Osteoblast (primary cell): ENCODE results near the gene ANGEL1. TPM values are rescaled to one million over a fixed set of nuclear protein-coding genes. Genes with fewer than 3 reads are reported as not detected.

Experiments used
- DNase-seq: peaks from one replicate; pipeline ENCODE4 v3.0.0; 2011; ENCODE audit warnings: low spot score, mixed read lengths; ENCODE audit not compliant: insufficient read length; ENCODE audit errors: missing footprints
- H2AFZ ChIP-seq: 2 replicates; pipeline ENCODE4 v1.6.0; 2011; ENCODE audit warnings: mild to moderate bottlenecking, low read length
- H3K27ac ChIP-seq: 2 replicates; pipeline ENCODE4 v1.5.1; 2011; ENCODE audit warnings: mild to moderate bottlenecking, low read depth, low read length, moderate library complexity
- H3K27me3 ChIP-seq: 2 replicates; pipeline ENCODE4 v1.6.0; 2012; ENCODE audit warnings: mild to moderate bottlenecking, control low read depth, inconsistent platforms, low read length, moderate library complexity; ENCODE audit not compliant: insufficient read depth
- H3K36me3 ChIP-seq: 2 replicates; pipeline ENCODE4 v1.5.1; 2011; ENCODE audit warnings: mild to moderate bottlenecking, low read length, control low read depth, moderate library complexity; ENCODE audit not compliant: insufficient read depth
- H3K4me1 ChIP-seq: 2 replicates; pipeline ENCODE4 v1.5.1; 2011; ENCODE audit warnings: mild to moderate bottlenecking, low read length, control low read depth, moderate library complexity; ENCODE audit not compliant: insufficient read depth
- H3K4me2 ChIP-seq: 2 replicates; pipeline ENCODE4 v1.6.0; 2011; ENCODE audit warnings: mild to moderate bottlenecking, low read length; ENCODE audit not compliant: insufficient read depth
- H3K4me3 ChIP-seq: fragments of 200-600 bp; sonication (generic); 3 replicates; pipeline ENCODE4 v1.5.1; 2012; ENCODE audit warnings: mild to moderate bottlenecking, low read length, inconsistent platforms; ENCODE audit not compliant: insufficient read depth
- H3K79me2 ChIP-seq: 2 replicates; pipeline ENCODE4 v1.6.0; 2012; ENCODE audit warnings: mild to moderate bottlenecking, low read length, control low read depth, inconsistent platforms; ENCODE audit not compliant: insufficient read depth
- H3K9me3 ChIP-seq: 2 replicates; pipeline ENCODE4 v1.5.1; 2011; ENCODE audit warnings: low read depth, low read length, control low read depth
- H4K20me1 ChIP-seq: 2 replicates; pipeline ENCODE4 v1.6.0; 2012; ENCODE audit warnings: mild to moderate bottlenecking, low read length, control low read depth; ENCODE audit not compliant: insufficient read depth
- total RNA-seq: library from RNA; depleted of rRNA; stranded (reverse); fragments of >200 nt; gene quantifications from 2 replicates; pipeline ENCODE4 v1.2.3, GENCODE V29; 2012
- TF ChIP-seq, protein P1 (sequence below): IDR thresholded peaks from 2 replicates; pipeline ENCODE4 v1.5.1; 2011; ENCODE audit warnings: mild to moderate bottlenecking, low read depth, low read length, moderate library complexity; ENCODE audit errors: extremely low read depth

ANGEL1 gene
- total RNA-seq, 1 donor, result 8.3 TPM

DNA sequence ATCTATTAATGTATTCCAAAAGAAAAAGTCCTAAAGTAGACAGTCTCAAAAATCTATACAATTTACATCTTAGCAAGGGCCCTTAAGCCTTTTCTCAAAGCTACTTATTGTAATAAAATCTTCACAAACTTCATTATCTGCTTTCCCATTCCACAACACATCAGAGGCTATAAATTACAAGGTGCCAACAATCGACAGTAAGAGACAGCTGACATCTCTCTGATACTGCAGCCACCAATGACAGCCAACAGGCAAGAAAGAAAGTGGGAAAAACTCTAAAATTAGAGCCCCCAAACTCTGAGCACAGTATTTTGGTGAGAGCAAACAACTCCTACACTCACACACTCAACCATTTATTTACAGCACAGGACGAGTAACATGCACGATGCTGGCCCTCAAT, 2.2 kb downstream of the ANGEL1 start:
- Histone ChIP-seq H3K27ac (no peak overlapping the region), H3K27me3 (no peaks in the 10 kb centered on the region), H3K79me2 (peaks cover 5% of the 10 kb centered on the region), H3K9me3 (no peaks in the 10 kb centered on the region), H2AFZ (no peak overlapping the region), H3K4me2 (peak overlapping the region; percentile 99), H3K36me3 (peaks cover 15% of the 10 kb centered on the region), H3K4me1 (peaks cover 12% of the 10 kb centered on the region), H3K4me3 (peak overlapping the region; percentile 86), H4K20me1 (peaks cover 3% of the 10 kb centered on the region)
- no peak for DNase-seq
- TF ChIP-seq, protein P1, sequence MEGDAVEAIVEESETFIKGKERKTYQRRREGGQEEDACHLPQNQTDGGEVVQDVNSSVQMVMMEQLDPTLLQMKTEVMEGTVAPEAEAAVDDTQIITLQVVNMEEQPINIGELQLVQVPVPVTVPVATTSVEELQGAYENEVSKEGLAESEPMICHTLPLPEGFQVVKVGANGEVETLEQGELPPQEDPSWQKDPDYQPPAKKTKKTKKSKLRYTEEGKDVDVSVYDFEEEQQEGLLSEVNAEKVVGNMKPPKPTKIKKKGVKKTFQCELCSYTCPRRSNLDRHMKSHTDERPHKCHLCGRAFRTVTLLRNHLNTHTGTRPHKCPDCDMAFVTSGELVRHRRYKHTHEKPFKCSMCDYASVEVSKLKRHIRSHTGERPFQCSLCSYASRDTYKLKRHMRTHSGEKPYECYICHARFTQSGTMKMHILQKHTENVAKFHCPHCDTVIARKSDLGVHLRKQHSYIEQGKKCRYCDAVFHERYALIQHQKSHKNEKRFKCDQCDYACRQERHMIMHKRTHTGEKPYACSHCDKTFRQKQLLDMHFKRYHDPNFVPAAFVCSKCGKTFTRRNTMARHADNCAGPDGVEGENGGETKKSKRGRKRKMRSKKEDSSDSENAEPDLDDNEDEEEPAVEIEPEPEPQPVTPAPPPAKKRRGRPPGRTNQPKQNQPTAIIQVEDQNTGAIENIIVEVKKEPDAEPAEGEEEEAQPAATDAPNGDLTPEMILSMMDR, result no peak

DNA sequence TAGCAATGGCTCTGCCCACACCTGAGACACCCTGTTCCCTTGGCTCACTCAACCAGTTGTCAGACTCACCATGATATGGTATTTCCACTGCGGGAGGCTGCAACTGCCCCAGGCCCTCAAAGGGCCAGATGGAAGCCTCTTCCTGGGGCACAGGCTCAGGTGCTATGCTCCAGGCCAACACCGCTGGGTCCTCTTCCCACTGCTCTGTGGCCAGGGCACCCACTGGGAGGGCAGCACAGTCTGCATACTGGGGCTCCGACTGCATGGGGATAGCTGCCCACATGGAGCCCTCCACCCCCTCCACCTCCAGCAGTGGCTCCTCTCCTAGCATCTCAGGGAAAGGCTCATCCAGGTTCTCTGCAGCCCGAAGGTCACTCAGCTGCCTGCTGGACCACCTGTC, 3.7 kb downstream of the ANGEL1 start:
- no peak overlapping the region for H3K4me3 ChIP-seq
- H3K36me3 ChIP-seq, result peaks cover 20% of the 10 kb centered on the region
- H3K9me3 ChIP-seq, result no peaks in the 10 kb centered on the region

DNA sequence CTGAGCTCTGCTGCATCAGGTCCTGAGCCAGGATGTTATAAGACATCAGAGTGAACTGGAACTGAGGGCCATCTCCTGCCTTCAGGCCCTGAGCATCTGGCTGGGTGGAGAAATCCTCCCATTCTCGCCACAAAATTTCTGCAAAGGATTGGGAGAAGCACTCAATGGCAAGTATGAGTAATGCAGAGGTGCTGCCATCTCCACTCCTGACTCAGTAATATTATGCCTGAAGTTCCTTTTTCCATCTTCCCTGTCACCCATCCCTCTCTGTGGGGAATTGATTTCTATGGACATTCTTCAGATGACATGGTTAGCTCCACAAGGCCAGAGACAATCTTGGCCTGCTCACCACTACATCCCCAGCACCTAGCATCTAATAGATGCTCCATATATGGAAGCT, 4.7 kb downstream of the ANGEL1 start:
- TF ChIP-seq, protein P1, result no peak

More for the DNA sequence above, 3.7 kb downstream of the ANGEL1 start:
- Histone ChIP-seq H3K79me2 (peaks cover 5% of the 10 kb centered on the region), H3K4me2 (no peak overlapping the region), H3K27me3 (no peaks in the 10 kb centered on the region), H4K20me1 (peaks cover 3% of the 10 kb centered on the region), H3K4me1 (peaks cover 12% of the 10 kb centered on the region), H2AFZ (no peak overlapping the region), H3K27ac (no peak overlapping the region)
- TF ChIP-seq, protein P1, result no peak
- DNase-seq, result no peak

DNA sequence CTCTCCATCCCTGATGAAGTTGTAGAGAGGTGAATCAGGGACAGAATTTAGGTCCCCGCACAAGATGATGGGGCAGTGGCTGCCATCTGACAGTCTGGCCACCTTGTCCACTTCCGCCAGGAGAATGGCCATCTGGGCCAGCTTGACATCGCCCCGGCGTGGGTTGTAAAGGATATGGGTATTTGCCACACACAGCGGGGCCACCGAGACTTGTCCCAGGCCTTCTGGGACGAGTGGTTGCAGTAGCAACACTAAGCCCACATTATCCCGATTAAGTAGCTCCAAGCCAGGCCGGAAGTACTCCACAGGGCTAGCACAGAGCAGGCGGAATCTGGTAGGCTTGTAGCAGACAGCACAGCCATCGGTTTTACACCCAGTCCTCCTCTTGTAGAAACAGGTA, 6.2 kb downstream of the ANGEL1 start:
- TF ChIP-seq, protein P1, result no peak
- no peaks in the 10 kb centered on the region for H3K9me3 ChIP-seq
- peaks cover 37% of the 10 kb centered on the region for H3K36me3 ChIP-seq
- H4K20me1 ChIP-seq, result peaks cover 3% of the 10 kb centered on the region
- H3K4me1 ChIP-seq, result peaks cover 6% of the 10 kb centered on the region
- no peaks in the 10 kb centered on the region for H3K79me2 ChIP-seq
- H3K27ac ChIP-seq, result no peak overlapping the region
- H3K4me3 ChIP-seq, result no peak overlapping the region
- no peak for DNase-seq
- no peak overlapping the region for H3K4me2 ChIP-seq
- H2AFZ ChIP-seq, result no peak overlapping the region
- no peaks in the 10 kb centered on the region for H3K27me3 ChIP-seq

More for the DNA sequence above, 4.7 kb downstream of the ANGEL1 start:
- H3K4me1 ChIP-seq, result peaks cover 12% of the 10 kb centered on the region
- peaks cover 30% of the 10 kb centered on the region for H3K36me3 ChIP-seq
- H3K27ac ChIP-seq, result no peak overlapping the region
- H2AFZ ChIP-seq, result no peak overlapping the region
- H3K4me2 ChIP-seq, result no peak overlapping the region
- H4K20me1 ChIP-seq, result peaks cover 3% of the 10 kb centered on the region
- no peaks in the 10 kb centered on the region for H3K27me3 ChIP-seq
- peaks cover 5% of the 10 kb centered on the region for H3K79me2 ChIP-seq
- H3K4me3 ChIP-seq, result no peak overlapping the region
- no peak for DNase-seq
- no peaks in the 10 kb centered on the region for H3K9me3 ChIP-seq
